ENCODE measurements around the gene TBP. TPM values are rescaled to one million over a fixed set of nuclear protein-coding genes. Genes with fewer than 3 reads are reported as not detected.
A peak's percentile ranks its signal among the peaks of the same experiment; 100 is the strongest.
"Not testable (repeated sequence)": the region's sequence is repeated elsewhere in the genome, so short reads cannot be mapped to it uniquely, and the experiment has no call there.

The TBP gene
- total RNA-seq (2014; rRNA removed; shearing (Covaris generic); ENCODE audit: low replicate concordance), result 16.2 and 26.5 TPM in 2 replicates

DNA sequence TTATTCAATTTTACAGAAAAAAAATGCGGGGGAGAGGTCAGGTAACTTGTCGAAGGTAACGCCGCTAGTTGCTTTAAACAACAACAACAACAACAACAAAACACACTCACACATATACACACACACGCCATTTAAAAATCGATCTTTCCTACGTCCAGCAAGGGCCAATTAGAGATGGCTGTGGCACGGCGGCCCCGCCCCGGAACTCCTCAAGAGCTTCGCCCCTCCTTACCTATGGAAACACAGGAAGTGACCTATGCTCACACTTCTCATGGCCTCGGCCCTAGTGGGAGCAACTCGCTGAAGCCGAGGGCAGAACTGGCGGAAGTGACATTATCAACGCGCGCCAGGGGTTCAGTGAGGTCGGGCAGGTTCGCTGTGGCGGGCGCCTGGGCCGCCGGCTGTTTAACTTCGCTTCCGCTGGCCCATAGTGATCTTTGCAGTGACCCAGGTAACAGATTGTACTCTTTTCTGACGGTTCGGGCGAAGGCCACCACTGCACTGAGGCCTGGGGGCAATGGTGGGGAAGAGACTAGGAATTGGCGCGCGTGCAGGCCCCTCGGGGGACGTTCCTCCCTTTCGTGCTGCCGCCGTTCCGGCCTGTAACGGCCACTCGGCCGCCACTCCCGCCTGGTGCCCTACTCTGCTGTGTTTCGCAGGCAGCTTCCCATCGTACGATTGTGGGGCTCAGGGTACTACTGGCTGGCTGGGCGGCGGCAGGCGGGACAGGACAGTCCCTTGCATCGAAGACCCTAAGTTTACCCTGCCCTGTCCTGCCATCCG is at the start of gene TBP:
Gene TBP (plus strand): TSS at position 357 of the 783 bp plus-strand sequence. CDS start 2,661 bp downstream, outside the sequence.
- peaks cover 33% of the 10 kb centered on the region for H3K4me1 ChIP-seq (ENCODE audit: low read length)
- no peaks in the 10 kb centered on the region for H3K9me2 ChIP-seq (replicated peaks; ENCODE audit: insufficient read depth, low read length)
- peak within 1 kb of the TSS; percentile 53 for H3K27ac ChIP-seq (ENCODE audit: low read length)
- H4K20me1 ChIP-seq (ENCODE audit: insufficient read depth, low read depth, low read length), result peaks cover 43% of the 10 kb centered on the region
- H3K4me3 ChIP-seq (ENCODE audit: low read length), result peak within 1 kb of the TSS; percentile 98
- peak within 1 kb of the TSS; percentile 100 for H3K4me2 ChIP-seq (ENCODE audit: low read depth, low read length, poor library complexity, severe bottlenecking)
- peaks cover 13% of the 10 kb centered on the region; the same call in 1 of the 2 replicates for H3K36me3 ChIP-seq (ENCODE audit: insufficient read depth, low read length)
- H3K9ac ChIP-seq (ENCODE audit: low read length), result peak within 1 kb of the TSS; percentile 95
- peak within 1 kb of the TSS; percentile 99 for H2AFZ ChIP-seq (ENCODE audit: low read length)
- peaks cover 88% of the 10 kb centered on the region for H3K79me2 ChIP-seq (ENCODE audit: low read length)
- peak; percentile 99 for DNase-seq
- no peaks in the 10 kb centered on the region for H3K9me3 ChIP-seq (ENCODE audit: low read length)
- no peaks in the 10 kb centered on the region for H3K27me3 ChIP-seq (ENCODE audit: low read length)

DNA sequence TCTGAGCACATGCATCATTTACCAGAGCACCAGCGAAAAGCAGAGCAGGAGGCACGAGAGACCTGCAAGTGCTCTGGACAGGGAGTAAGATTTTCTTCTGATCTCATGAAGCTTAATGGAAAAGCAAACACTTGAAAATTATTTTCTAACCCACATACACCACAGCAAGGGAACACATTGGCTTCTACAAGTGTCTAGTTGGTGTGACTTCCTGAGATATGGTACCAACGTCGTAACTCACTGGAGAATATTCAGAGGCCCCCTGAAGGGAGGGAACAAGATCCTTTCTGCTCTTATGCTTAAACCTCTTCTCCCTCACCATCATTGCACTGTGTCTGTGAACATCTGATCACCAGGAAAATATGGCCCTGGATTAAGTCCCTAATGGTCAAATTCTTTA is 49.7 kb upstream of the TBP start:
- Histone ChIP-seq H3K4me3 (ENCODE audit: low read length) (no peak overlapping the region), H3K9ac (ENCODE audit: low read length) (no peak overlapping the region), H3K9me2 (replicated peaks; ENCODE audit: insufficient read depth, low read length) (no peaks in the 10 kb centered on the region), H4K20me1 (ENCODE audit: insufficient read depth, low read depth, low read length) (no peaks in the 10 kb centered on the region), H3K79me2 (ENCODE audit: low read length) (no peaks in the 10 kb centered on the region), H3K4me2 (ENCODE audit: low read depth, low read length, poor library complexity, severe bottlenecking) (no peak overlapping the region), H3K36me3 (ENCODE audit: insufficient read depth, low read length) (no peaks in the 10 kb centered on the region), H2AFZ (ENCODE audit: low read length) (no peak overlapping the region), H3K27me3 (ENCODE audit: low read length) (no peaks in the 10 kb centered on the region), H3K4me1 (ENCODE audit: low read length) (no peaks in the 10 kb centered on the region), H3K9me3 (ENCODE audit: low read length) (peaks cover 2% of the 10 kb centered on the region; the same call in 1 of the 2 replicates), H3K27ac (ENCODE audit: low read length) (no peak overlapping the region)
- no peak for DNase-seq

DNA sequence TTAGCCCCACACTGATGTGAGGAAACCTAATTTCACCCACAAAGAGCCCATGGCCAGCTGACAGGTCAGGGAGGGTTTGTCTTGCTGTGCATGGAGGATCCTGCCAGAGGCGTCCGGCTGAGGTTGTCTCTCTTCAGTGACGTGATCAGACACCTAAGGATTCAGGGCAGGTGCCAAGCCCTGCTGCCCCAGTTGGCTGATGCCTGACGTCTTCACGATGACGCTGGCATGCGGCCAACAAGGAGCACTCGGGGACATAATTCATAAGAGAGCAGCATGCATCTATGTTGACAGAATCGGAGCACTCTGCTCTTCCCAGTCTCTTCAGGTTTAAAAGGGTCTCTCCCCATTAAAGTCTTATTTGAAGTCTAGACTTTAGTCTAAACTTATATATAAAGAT is 48.9 kb upstream of the TBP start:
- DNase-seq, result no peak
- no peak overlapping the region for H3K27ac ChIP-seq (ENCODE audit: low read length)
- H3K36me3 ChIP-seq (ENCODE audit: insufficient read depth, low read length), result no peaks in the 10 kb centered on the region
- no peaks in the 10 kb centered on the region for H3K79me2 ChIP-seq (ENCODE audit: low read length)
- H3K27me3 ChIP-seq (ENCODE audit: low read length), result no peaks in the 10 kb centered on the region
- no peaks in the 10 kb centered on the region for H4K20me1 ChIP-seq (ENCODE audit: insufficient read depth, low read depth, low read length)
- H3K9me3 ChIP-seq (ENCODE audit: low read length), result peaks cover 2% of the 10 kb centered on the region; the same call in 1 of the 2 replicates
- H3K9me2 ChIP-seq (replicated peaks; ENCODE audit: insufficient read depth, low read length), result no peaks in the 10 kb centered on the region
- no peak overlapping the region for H3K4me2 ChIP-seq (ENCODE audit: low read depth, low read length, poor library complexity, severe bottlenecking)
- no peaks in the 10 kb centered on the region for H3K4me1 ChIP-seq (ENCODE audit: low read length)
- H2AFZ ChIP-seq (ENCODE audit: low read length), result no peak overlapping the region
- no peak overlapping the region for H3K4me3 ChIP-seq (ENCODE audit: low read length)
- no peak overlapping the region for H3K9ac ChIP-seq (ENCODE audit: low read length)

DNA sequence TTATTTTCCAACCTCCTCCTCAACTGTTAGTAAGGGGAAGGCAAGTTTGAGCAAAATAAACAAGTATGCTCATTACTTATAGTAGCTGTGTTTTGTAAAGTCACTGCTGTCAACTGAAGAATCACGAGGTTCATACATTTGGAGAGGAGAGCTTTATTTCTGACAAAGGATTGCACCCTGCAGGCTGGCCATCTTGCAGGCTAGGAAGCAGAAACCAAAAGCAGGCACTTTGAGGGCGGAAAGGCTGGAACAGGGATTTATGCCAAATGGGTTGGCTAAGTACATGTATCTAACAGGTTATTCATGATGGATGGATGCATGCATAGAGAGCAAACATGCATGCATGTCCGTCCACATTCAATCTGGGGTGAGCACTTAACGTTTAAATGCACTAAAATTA is 47.7 kb upstream of the TBP start:
- H3K4me1 ChIP-seq (ENCODE audit: low read length), result no peaks in the 10 kb centered on the region
- H3K9me2 ChIP-seq (replicated peaks; ENCODE audit: insufficient read depth, low read length), result no peaks in the 10 kb centered on the region
- H2AFZ ChIP-seq (ENCODE audit: low read length), result no peak overlapping the region
- DNase-seq, result no peak
- no peaks in the 10 kb centered on the region for H3K27me3 ChIP-seq (ENCODE audit: low read length)
- no peak overlapping the region for H3K4me3 ChIP-seq (ENCODE audit: low read length)
- H3K9me3 ChIP-seq (ENCODE audit: low read length), result no peaks in the 10 kb centered on the region; the same call in 1 of the 2 replicates
- no peak overlapping the region for H3K27ac ChIP-seq (ENCODE audit: low read length)
- H3K9ac ChIP-seq (ENCODE audit: low read length), result no peak overlapping the region
- no peak overlapping the region for H3K4me2 ChIP-seq (ENCODE audit: low read depth, low read length, poor library complexity, severe bottlenecking)
- no peaks in the 10 kb centered on the region for H3K79me2 ChIP-seq (ENCODE audit: low read length)
- H4K20me1 ChIP-seq (ENCODE audit: insufficient read depth, low read depth, low read length), result no peaks in the 10 kb centered on the region
- no peaks in the 10 kb centered on the region for H3K36me3 ChIP-seq (ENCODE audit: insufficient read depth, low read length)

DNA sequence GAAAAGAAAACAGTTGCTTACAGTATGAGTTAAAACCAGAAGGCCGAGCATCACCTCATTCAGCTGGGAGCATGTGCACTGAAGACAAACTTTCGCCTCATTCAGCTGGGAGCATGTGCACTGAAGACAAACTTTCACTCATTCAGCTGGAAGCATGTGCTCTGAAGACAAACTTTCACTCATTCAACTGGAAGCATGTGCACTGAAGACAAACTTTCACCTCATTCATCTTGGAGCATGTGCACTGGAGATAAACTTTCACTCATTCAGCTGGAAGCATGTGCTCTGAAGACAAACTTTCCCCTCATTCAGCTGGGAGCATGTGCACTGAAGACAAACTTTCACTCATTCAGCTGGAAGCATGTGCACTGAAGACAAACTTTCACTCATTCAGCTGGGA is 46.4 kb upstream of the TBP start:
- H3K4me3 ChIP-seq (ENCODE audit: low read length); H3K79me2 ChIP-seq (ENCODE audit: low read length); H3K9ac ChIP-seq (ENCODE audit: low read length); H2AFZ ChIP-seq (ENCODE audit: low read length); H3K36me3 ChIP-seq (ENCODE audit: insufficient read depth, low read length); H4K20me1 ChIP-seq (ENCODE audit: insufficient read depth, low read depth, low read length); H3K9me2 ChIP-seq (replicated peaks; ENCODE audit: insufficient read depth, low read length); H3K4me2 ChIP-seq (ENCODE audit: low read depth, low read length, poor library complexity, severe bottlenecking); H3K27me3 ChIP-seq (ENCODE audit: low read length); H3K9me3 ChIP-seq (ENCODE audit: low read length); H3K4me1 ChIP-seq (ENCODE audit: low read length); H3K27ac ChIP-seq (ENCODE audit: low read length); DNase-seq: not testable (repeated sequence)

DNA sequence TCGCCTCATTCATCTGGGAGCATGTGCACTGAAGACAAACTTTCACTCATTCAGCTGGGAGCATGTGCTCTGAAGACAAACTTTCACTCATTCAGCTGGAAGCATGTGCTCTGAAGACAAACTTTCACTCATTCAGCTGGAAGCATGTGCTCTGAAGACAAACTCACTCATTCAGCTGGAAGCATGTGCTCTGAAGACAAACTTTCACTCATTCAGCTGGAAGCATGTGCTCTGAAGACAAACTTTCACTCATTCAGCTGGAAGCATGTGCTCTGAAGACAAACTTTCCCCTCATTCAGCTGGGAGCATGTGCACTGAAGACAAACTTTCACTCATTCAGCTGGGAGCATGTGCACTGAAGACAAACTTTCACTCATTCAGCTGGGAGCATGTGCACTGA is 45.9 kb upstream of the TBP start:
- H3K9me3 ChIP-seq (ENCODE audit: low read length); H3K9ac ChIP-seq (ENCODE audit: low read length); H3K36me3 ChIP-seq (ENCODE audit: insufficient read depth, low read length); H3K4me1 ChIP-seq (ENCODE audit: low read length); H3K27me3 ChIP-seq (ENCODE audit: low read length); H4K20me1 ChIP-seq (ENCODE audit: insufficient read depth, low read depth, low read length); H3K79me2 ChIP-seq (ENCODE audit: low read length); H3K4me3 ChIP-seq (ENCODE audit: low read length); DNase-seq; H3K4me2 ChIP-seq (ENCODE audit: low read depth, low read length, poor library complexity, severe bottlenecking); H2AFZ ChIP-seq (ENCODE audit: low read length); H3K9me2 ChIP-seq (replicated peaks; ENCODE audit: insufficient read depth, low read length); H3K27ac ChIP-seq (ENCODE audit: low read length): not testable (repeated sequence)

DNA sequence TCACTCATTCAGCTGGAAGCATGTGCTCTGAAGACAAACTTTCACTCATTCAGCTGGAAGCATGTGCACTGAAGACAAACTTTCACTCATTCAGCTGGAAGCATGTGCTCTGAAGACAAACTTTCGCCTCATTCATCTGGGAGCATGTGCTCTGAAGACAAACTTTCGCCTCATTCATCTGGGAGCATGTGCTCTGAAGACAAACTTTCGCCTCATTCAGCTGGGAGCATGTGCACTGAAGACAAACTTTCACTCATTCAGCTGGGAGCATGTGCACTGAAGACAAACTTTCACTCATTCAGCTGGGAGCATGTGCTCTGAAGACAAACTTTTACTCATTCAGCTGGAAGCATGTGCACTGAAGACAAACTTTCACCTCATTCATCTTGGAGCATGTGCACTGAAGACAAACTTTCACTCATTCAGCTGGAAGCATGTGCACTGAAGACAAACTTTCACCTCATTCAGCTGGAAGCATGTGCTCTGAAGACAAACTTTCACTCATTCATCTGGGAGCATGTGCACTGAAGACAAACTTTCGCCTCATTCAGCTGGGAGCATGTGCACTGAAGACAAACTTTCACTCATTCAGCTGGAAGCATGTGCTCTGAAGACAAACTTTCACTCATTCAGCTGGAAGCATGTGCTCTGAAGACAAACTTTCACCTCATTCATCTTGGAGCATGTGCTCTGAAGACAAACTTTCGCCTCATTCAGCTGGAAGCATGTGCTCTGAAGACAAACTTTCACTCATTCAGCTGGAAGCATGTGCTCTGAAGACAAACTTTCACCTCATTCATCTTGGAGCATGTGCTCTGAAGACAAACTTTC is 45.1 kb upstream of the TBP start:
- H3K4me2 ChIP-seq (ENCODE audit: low read depth, low read length, poor library complexity, severe bottlenecking); H3K27me3 ChIP-seq (ENCODE audit: low read length); H3K79me2 ChIP-seq (ENCODE audit: low read length); H3K9me3 ChIP-seq (ENCODE audit: low read length); H3K4me3 ChIP-seq (ENCODE audit: low read length); H3K9ac ChIP-seq (ENCODE audit: low read length); H4K20me1 ChIP-seq (ENCODE audit: insufficient read depth, low read depth, low read length); H3K36me3 ChIP-seq (ENCODE audit: insufficient read depth, low read length); H3K27ac ChIP-seq (ENCODE audit: low read length); H3K9me2 ChIP-seq (replicated peaks; ENCODE audit: insufficient read depth, low read length); DNase-seq; H3K4me1 ChIP-seq (ENCODE audit: low read length); H2AFZ ChIP-seq (ENCODE audit: low read length): not testable (repeated sequence)

DNA sequence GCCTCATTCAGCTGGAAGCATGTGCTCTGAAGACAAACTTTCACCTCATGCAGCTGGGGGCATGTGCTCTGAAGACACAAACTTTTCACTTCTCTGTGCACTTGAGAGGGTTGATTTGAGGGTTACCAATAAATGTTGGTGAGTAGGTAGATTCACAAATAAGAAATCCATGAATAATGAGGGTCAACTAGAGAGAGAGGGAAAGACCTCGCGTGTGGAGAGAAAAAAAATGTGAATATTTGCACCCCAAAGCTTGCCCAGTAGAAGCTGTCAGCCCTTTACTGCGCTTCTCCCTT is 44.5 kb upstream of the TBP start:
- Histone ChIP-seq H3K4me2 (ENCODE audit: low read depth, low read length, poor library complexity, severe bottlenecking) (no peak overlapping the region), H3K9me2 (replicated peaks; ENCODE audit: insufficient read depth, low read length) (no peaks in the 10 kb centered on the region), H3K4me1 (ENCODE audit: low read length) (no peaks in the 10 kb centered on the region), H4K20me1 (ENCODE audit: insufficient read depth, low read depth, low read length) (no peaks in the 10 kb centered on the region), H3K27ac (ENCODE audit: low read length) (no peak overlapping the region), H3K36me3 (ENCODE audit: insufficient read depth, low read length) (no peaks in the 10 kb centered on the region), H3K4me3 (ENCODE audit: low read length) (no peak overlapping the region), H3K79me2 (ENCODE audit: low read length) (no peaks in the 10 kb centered on the region), H3K9me3 (ENCODE audit: low read length) (no peaks in the 10 kb centered on the region), H2AFZ (ENCODE audit: low read length) (no peak overlapping the region), H3K9ac (ENCODE audit: low read length) (no peak overlapping the region), H3K27me3 (ENCODE audit: low read length) (no peaks in the 10 kb centered on the region)
- no peak for DNase-seq

All from Karpas-422 (cell line).